CD4-positive, alpha-beta T cell treated with Interleukin-1 beta for 1 hour (primary cell): Measurements from ENCODE around the gene HAPLN3.

Source experiments
- DNase-seq, 2 donors: peaks; one replicate each; pipeline ENCODE4 v3.0.0-alpha.2; 2020 to 2022

HAPLN3 gene

DNA sequence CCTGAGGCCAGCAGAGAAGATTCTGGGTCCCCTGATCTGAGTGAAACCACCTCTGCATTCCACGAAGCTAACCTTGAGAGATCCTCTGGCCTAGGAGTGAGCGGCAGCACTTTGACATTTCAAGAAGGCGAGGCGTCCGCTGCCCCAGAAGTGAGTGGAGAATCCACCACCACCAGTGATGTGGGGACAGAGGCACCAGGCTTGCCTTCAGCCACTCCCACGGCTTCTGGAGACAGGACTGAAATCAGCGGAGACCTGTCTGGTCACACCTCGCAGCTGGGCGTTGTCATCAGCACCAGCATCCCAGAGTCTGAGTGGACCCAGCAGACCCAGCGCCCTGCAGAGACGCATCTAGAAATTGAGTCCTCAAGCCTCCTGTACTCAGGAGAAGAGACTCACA, 36.4 kb downstream of the HAPLN3 start:
- DNase-seq, result no peak

DNA sequence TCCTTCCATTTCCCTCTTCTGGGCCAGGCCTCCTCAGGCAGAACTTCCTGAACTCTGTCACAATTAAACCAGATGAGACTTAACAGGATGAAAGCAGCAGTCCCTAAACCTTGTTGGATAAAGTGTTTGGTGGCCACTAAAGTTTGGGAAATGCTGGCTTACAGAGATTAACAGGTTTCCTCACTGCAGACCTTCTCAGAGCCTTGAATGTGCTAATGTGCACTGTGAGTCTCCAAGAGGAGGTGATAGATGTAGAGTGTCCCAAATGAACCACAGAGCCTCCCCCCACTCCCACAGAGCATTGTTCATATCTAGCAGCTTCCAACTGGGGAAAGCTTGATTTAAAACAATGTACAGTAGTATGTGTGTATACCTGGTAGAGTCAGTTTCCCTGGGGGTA, 42.9 kb downstream of the HAPLN3 start:
- no peak for DNase-seq

DNA sequence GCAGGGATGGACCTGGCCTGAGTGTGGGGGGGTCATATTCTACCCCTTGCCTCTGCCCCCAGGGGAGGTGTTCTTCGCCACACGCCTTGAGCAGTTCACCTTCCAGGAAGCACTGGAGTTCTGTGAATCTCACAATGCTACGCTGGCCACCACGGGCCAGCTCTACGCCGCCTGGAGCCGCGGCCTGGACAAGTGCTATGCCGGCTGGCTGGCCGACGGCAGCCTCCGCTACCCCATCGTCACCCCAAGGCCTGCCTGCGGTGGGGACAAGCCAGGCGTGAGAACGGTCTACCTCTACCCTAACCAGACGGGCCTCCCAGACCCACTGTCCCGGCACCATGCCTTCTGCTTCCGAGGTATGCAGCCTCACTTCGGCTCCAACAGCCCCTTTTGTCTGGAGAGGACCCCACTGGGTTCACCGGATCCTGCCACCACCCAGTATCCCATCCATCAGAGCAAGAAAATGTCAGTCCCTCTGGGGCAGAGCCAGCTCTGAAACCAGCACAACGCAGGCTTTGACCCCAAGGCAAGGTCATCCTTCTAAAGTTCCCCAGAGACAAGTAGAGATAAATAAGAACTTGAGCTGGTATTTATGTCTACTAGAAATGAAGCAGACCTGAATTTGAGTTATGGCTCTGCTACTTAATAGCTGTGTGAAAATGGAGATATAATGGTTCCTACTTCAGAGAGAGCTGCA, 45.8 kb downstream of the HAPLN3 start:
- DNase-seq, result no peak

DNA sequence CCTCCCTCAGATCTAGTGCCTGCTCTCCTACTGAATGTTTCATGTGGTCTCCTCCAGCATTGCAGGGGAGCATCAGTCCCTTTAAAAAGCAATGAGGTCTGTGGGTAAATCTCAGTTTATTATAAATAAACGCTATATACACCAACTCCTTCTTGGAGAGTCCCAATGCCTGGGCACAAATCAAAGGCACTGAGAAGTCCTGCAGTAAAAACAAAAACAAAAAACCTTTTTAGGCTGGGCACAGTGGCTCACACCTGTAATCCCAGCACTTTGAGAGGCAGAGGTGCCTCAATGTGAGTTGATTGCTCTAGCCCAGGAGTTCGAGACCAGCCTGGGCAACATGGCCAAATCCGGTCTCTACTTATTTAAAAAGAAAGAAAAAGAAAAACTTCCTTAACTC, 47.1 kb downstream of the HAPLN3 start:
- DNase-seq, result no peak

DNA sequence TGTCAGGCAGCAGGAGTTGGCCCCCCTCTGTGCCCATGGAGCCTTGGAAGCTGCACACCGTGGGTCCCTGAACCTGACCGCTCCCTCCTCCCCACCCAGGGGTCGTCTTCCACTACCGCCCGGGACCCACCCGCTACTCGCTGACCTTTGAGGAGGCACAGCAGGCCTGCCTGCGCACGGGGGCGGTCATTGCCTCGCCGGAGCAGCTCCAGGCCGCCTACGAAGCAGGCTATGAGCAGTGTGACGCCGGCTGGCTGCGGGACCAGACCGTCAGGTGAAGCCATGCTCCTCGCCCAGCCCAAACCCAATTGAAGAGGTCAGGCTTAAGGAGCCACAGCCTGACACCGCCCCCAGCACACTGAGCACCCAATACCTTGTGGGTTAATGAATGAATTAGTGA, 48.2 kb downstream of the HAPLN3 start:
- no peak for DNase-seq

DNA sequence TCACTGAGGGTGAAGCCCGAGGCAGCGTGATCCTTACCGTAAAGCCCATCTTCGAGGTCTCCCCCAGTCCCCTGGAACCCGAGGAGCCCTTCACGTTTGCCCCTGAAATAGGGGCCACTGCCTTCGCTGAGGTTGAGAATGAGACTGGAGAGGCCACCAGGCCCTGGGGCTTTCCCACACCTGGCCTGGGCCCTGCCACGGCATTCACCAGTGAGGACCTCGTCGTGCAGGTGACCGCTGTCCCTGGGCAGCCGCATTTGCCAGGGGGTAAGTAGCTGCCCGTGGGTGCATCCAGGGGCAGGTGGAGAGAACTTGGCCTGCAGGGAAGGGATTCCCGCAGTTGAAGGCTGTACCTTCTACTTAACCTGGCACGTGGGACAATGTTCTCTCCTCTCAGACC, 49.7 kb downstream of the HAPLN3 start:
- DNase-seq, result no peak

DNA sequence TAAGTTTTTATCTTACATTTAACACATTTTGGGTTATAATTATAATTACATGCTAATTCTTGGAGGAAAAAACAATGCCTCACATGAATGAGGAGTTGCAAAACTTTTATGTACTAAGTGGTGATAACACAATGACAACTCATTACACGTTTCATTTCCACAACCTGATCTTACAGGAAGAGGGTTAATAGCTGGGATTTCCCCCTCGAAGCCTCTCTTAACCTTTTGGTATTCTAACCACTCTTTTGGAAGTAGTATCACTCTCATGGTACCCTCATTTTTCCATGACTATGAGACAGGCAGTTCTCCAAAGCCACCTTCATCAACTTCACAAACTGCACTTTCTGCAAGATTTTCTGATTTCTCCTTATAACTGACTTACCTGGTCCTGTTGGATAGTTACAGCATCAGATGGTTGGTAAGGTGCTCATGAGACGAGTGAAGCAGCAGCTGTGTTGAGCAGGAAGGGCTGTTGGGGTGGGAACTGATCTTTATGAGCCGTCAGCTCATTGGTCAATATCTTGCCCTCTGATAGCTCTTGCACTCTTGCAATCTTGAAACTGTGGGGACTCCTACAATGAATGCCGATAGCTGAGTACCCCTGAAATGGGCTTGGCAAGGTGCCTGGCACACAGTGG, 50.5 kb downstream of the HAPLN3 start:
- no peak for DNase-seq

DNA sequence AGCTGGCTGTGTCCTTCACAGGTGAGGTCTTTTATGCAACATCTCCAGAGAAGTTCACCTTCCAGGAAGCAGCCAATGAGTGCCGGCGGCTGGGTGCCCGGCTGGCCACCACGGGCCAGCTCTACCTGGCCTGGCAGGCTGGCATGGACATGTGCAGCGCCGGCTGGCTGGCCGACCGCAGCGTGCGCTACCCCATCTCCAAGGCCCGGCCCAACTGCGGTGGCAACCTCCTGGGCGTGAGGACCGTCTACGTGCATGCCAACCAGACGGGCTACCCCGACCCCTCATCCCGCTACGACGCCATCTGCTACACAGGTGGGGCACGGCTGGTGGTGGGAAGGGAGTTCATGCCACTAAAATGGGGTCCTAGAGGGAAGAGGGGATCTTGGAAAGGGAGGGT, 52.0 kb downstream of the HAPLN3 start:
- DNase-seq, result no peak

DNA sequence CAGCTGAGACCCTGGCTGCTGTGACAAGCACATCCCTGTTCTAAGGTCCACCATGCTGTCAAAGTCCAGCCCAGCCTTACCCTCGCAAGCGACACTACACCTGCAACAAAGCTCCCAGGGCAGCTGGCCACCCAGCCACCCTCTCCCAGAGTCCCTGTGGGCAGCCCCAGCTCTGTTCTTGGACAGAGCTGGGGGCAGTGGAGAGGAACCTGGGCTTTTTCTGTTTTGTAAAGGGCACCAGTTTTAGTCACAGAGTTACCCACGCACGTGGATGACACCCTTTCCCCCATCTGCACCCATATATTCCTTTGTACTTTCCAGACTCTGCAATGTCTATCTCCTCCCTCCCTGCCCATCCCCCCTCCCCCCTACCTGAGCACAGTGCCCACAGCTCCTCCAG, 53.2 kb downstream of the HAPLN3 start:
- DNase-seq, result no peak

DNA sequence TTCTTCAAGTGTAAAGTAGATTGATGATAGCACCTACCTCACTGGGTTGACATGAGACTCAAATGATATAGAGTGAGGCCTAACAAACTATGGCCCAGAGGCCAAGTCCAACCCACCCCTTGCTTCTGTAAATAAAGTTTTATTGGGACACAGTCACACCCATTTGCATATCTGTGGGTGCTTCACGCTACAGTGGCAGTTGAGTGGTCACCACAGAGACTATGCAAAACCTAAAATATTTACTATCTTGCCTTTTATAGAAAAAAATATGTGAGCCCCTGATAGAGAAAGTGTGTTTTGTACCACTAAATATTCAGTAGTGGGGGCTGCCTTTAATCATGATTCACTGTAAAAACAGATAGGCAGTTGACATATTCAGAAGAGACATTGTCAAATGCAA, 54.1 kb downstream of the HAPLN3 start:
- no peak for DNase-seq

DNA sequence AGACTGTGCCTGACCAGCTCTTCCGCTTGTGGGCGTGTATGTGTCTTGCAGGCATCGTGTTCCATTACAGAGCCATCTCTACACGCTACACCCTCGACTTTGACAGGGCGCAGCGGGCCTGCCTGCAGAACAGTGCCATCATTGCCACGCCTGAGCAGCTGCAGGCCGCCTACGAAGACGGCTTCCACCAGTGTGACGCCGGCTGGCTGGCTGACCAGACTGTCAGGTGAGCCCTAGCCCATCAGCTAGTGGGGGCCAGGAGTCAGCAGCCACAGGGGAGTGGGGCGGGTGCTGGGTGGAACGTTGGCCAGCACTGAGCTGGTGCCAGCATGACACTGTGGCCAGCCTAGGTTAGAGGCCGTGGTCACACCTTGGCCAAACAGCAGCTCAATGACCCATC, 55.4 kb downstream of the HAPLN3 start:
- no peak for DNase-seq

DNA sequence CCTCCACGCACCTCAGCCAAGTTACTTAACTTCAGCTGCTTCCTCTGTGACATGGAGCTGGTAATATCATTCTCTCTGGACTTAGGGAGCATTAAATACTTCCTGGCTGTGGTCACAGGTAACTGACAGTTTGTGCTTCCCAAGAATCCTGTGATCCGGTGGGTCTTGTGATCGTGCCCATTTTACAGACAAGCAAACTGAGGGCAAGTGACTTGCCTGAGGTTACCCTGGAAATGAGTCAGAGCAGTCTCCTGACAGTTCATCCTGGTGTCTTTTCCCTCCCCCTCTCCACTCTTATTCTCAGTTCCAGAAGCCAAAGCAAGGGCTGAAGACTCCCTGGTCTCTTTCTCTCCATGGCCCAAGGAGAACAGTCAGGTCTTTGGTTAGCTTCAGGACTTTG, 56.2 kb downstream of the HAPLN3 start:
- no peak for DNase-seq

DNA sequence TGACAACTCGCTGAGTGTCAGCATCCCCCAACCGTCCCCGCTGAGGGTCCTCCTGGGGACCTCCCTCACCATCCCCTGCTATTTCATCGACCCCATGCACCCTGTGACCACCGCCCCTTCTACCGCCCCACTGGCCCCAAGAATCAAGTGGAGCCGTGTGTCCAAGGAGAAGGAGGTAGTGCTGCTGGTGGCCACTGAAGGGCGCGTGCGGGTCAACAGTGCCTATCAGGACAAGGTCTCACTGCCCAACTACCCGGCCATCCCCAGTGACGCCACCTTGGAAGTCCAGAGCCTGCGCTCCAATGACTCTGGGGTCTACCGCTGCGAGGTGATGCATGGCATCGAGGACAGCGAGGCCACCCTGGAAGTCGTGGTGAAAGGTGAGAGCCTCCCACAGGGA, 56.7 kb downstream of the HAPLN3 start:
- no peak for DNase-seq

DNA sequence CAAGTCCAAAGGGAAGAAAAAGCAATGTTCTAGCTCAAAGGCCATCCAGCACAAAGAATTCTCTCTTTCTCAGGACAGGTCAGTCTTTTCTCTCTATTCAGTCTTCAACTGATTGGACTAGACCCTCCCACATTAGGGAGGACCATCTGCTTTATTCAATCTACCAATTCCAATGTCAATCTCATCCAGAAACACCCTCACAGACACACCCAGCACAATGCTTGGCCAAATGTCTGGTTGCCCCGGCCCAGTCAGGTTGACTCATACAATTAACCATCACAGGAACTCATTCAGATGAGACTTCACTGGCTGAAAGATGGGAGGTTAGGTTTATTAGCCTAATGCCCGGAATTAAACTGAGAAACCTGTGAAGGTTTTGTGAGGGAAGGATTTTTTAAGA, 59.7 kb downstream of the HAPLN3 start:
- DNase-seq, result no peak

DNA sequence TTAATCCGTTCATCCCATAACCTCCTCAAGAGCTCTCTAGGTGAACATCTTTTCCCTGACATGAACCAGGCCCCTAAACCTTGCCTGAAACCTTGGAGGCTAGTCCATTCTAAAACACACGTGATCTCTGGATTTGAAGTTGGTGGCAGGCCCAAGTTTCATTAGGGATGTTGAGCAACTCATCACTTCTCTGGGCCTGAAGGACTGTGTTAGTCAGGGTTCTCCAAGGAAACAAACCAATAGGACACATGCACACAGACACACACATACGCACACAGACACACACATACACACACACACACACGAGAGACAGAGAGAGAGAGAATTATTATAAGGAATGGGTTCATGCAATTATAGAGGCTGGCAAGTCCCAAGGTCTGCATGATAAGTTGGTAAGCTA, 60.2 kb downstream of the HAPLN3 start:
- no peak for DNase-seq

DNA sequence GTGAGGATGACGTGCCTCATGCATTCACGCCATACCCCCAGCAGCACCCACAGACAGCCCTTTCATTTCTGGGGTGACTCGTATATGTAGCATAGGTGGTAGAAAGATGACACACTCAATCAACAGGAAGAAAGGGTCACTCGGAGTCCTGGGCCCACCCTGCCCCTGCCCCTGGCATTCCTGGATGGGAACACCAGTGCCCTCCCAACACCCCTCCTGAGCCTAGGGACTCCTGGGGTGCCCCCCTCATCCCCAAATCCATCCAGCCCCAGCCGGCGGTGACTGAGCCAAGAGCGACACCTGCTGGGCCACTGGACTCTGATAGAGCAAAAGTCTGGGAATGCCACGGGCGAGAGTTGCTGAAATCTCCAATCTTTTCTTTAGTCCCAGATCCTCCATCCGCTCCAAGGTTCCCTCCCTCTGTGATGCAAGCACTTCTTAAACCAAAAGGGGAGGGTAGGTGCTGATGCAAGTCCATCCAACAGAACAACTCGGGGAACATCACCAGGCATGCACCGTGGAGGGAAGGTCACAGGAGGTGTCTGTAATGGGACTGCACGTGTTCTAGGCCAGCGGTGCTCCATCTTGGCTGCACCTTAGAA, 61.0 kb downstream of the HAPLN3 start:
- DNase-seq, result peak; percentile 11 to 19

DNA sequence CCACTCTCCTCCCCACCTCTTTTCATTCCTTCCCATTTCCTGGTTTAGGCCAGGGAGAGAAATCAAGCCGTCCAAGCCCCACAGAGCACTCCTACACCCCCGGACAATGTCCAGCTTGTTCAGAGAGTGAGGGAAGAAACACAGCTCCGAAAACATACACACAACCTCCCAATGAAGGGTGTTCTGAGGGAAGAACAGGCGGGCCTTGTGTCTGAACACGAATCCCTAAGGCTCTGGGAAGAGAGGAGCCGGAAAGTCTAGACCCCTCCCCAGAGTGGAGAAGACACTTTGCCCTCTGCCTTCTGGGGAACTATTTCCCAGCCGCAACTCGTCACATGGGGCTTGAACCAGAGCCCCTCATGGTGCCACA, 61.6 kb downstream of the HAPLN3 start:
- no peak for DNase-seq

DNA sequence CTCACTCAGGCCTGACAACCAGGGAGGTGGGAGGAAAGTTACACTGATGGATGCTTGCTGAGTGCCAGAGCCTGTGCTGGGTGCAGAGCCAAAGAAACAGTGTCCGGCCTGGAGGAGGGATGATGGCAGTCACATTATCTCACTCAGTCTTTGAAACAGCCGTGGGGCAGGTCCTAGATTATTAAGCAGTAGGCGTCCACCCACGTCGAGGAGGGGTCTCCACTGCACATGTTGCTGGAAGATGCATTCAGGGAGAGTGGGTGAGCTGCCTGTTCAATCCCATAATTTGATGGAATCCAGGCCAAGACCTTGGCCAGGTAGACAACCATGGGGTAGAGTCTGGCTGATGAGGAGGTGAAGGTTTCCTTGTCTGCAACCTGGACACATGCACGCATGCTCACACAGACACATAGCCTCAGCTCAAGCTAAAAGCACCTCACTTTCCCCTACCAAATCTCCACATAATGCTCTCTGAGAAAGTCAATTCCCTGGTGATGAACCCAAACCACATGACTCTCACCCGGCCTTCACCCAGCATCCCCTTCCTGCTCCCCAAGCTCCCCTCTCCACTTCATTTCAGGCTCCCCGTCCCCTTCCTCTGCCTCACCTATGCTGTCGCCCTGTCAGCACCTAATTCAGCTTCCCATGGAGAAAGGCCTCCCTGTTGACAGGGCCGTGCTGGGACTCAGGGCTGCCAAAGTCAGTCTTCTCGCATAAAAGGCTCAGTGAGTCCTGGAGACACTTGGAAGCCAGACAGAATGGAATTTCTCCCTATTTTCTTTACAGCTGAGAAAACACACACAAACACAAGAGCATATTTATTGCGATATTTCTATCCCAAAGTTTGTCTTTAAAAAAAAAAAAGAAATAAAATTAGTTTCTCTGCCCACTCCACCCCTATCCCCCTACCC, 62.3 kb downstream of the HAPLN3 start:
- DNase-seq, result no peak

DNA sequence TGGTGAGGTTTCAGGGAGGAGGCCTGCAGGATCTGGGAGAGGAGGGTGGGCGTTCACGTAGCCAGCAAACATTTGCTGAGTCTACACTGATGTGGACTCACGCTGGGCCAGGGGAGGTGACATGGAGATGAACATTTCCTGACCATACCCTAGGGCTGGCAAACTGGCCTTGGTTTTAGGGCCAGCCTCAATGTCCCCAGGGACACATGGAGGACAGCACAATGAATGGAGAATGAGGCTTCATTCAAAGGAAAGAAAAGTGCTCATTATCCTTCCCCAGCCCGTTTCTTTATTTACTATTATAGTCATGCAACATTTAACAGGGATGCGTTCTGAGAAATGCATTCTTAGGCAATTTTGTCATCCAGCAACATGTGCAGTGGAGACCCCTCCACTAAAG, 65.3 kb downstream of the HAPLN3 start:
- no peak for DNase-seq

DNA sequence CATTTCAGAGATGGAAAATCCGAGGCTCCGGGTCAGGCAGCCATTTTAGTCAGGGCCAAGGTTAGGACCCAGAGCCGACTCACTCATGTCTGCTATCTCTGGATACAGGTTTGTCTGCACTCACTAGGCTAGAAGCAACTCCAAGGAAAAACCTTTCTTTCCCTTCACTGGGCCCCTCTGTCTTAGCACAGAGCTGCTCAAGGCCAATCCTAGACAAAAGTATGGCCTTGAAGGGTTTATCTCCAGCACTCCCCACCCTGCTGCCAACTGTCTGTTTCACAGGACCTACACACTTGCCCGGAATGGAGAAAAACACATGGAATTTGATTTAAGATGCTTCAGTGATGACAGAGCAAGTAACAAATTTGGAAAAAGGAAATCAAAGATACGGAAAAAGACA, 66.6 kb downstream of the HAPLN3 start:
- DNase-seq, result no peak
